Upper lobe of right lung (tissue), 1 donor: Measurements from ENCODE around the gene ZSWIM8. TPM values are rescaled to one million over a fixed set of nuclear protein-coding genes. Genes with fewer than 3 reads are reported as not detected.
A peak's percentile ranks its signal among the peaks of the same experiment; 100 is the strongest.

Experiments used
- ATAC-seq: fragments of 200-7000 bp; cut with Tn5 transposase; one replicate; pipeline ENCODE4 v1.9.1; 2020; ENCODE audit warnings: mild to moderate bottlenecking, moderate library complexity
- DNase-seq: peaks from one replicate; pipeline ENCODE4 v3.0.0-alpha.2; 2020
- H3K27ac ChIP-seq: fragments of 200-600 bp; one replicate; pipeline ENCODE4 v1.8.0; 2022
- H3K27me3 ChIP-seq: fragments of 200-600 bp; one replicate; pipeline ENCODE4 v1.8.0; 2022; ENCODE audit warnings: mild to moderate bottlenecking
- H3K36me3 ChIP-seq: fragments of 200-600 bp; one replicate; pipeline ENCODE4 v1.8.0; 2022
- H3K4me1 ChIP-seq: fragments of 200-600 bp; one replicate; pipeline ENCODE4 v1.8.0; 2022
- H3K4me3 ChIP-seq: fragments of 200-600 bp; one replicate; pipeline ENCODE4 v1.8.0; 2022; ENCODE audit warnings: mild to moderate bottlenecking
- H3K9me3 ChIP-seq: fragments of 200-600 bp; one replicate; pipeline ENCODE4 v1.8.0; 2022
- intact Hi-C: fragments of 100-400 bp; cut with DNase I; formaldehyde crosslinking; loops from one replicate; pipeline ENCODE4 v1.11.0; 2022
- total RNA-seq: library from RNA; stranded (reverse); fragmentation: NEBNext Ultra II Directional; extraction: Animal tissue kit (Norgen Biotek cat#: 25700); gene quantifications from one replicate; pipeline ENCODE4 v1.2.1, GENCODE V29; 2021
- TF ChIP-seq, protein P1 (sequence below): fragments of 200-600 bp; IDR thresholded peaks from one replicate; pipeline ENCODE4 v1.8.0; 2022; ENCODE audit warnings: antibody characterized with exemption
- donor health status: DM: no; HTN: yes; CAD: no; lungs with severe emphysema.

Gene ZSWIM8
- total RNA-seq, 1 donor from 2014 or later: 117 TPM

DNA sequence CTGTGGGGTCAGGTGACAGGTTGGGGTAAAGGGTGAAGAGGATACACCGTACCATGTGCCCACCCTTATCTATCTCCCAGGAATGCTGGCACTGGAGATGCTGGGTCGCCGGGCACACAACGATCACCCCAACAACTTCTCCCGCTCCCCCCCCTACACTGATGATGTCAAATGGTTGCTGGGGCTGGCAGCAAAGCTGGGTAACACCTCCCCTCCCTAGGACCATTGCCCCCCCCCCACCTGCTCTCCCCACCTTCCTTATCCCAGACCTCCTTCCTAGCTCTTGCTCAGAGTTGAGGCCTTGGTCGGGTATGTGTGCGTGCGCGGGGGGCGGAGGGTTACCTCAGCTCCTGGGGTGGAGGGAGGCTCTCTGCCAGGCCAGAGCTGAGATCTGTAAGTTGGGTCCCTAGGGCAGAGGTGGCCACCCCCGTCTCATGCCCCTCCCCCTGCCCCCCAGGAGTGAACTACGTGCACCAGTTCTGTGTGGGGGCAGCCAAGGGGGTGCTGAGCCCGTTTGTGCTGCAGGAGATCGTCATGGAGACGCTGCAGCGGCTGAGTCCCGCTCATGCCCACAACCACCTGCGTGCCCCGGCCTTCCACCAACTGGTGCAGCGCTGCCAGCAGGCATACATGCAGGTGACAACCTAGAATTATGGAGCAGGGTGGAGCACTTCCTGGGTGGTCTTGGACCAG lies 15.3 kb downstream of the ZSWIM8 start:
- Histone ChIP-seq H3K36me3 (peaks cover 98% of the 10 kb centered on the region), H3K27me3 (no peaks in the 10 kb centered on the region), H3K9me3 (no peaks in the 10 kb centered on the region), H3K4me1 (no peaks in the 10 kb centered on the region), H3K27ac (no peak overlapping the region), H3K4me3 (no peak overlapping the region)
- intact Hi-C loops: no loop called here
- ATAC-seq: peak; percentile 1
- DNase-seq: peak; percentile 45
- TF ChIP-seq, protein P1, sequence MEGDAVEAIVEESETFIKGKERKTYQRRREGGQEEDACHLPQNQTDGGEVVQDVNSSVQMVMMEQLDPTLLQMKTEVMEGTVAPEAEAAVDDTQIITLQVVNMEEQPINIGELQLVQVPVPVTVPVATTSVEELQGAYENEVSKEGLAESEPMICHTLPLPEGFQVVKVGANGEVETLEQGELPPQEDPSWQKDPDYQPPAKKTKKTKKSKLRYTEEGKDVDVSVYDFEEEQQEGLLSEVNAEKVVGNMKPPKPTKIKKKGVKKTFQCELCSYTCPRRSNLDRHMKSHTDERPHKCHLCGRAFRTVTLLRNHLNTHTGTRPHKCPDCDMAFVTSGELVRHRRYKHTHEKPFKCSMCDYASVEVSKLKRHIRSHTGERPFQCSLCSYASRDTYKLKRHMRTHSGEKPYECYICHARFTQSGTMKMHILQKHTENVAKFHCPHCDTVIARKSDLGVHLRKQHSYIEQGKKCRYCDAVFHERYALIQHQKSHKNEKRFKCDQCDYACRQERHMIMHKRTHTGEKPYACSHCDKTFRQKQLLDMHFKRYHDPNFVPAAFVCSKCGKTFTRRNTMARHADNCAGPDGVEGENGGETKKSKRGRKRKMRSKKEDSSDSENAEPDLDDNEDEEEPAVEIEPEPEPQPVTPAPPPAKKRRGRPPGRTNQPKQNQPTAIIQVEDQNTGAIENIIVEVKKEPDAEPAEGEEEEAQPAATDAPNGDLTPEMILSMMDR: no peak

DNA sequence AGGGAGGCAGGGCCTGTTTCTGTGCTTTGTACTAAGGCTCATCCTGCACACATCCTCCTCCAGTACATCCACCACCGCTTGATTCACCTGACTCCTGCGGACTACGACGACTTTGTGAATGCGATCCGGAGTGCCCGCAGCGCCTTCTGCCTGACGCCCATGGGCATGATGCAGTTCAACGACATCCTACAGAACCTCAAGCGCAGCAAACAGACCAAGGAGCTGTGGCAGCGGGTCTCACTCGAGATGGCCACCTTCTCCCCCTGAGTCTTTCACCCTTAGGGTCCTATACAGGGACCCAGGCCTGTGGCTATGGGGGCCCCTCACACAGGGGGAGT lies 15.8 kb downstream of the ZSWIM8 start:
- intact Hi-C loops: no loop called here
- H3K4me3 ChIP-seq: no peak overlapping the region
- DNase-seq (no peak), ATAC-seq (no peak)
- TF ChIP-seq, protein P1: no peak
- H3K9me3 ChIP-seq: no peaks in the 10 kb centered on the region
- H3K27me3 ChIP-seq: no peaks in the 10 kb centered on the region
- H3K36me3 ChIP-seq: peaks cover 98% of the 10 kb centered on the region
- H3K4me1 ChIP-seq: no peaks in the 10 kb centered on the region
- H3K27ac ChIP-seq: no peak overlapping the region

DNA sequence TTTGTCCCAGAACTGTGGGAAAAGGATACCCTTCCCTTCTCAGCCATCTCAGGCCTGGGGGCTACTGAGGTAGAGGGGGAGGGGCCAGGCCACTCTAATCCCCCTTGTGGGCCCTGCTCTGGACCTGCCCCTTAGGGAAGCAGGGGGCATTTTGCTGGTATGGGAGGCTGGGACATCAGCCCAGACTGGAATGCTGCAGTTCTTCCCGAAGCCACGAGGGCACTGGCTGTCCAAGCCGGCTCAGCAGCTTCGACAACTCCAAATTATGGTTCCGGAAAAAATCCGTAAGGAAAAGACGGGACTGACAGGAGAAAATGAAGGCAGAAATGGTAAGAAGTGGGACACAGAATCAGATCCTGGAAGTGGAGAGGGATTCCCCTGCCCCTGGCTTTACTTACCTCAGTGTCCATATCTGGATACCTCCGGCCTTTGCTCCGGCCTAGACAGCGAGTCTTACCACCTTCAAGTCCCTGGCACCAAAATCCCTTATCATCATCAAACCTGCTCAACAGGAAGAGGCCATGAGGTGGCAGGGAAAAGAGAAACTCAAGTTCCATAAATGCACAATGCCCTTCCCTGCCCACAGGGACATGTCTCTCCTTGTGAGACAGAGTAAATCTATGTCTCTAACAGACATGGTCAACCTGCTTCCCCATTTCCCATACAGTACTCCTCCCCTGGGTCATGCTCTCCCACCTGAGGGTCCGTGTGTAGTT lies 17.0 kb downstream of the ZSWIM8 start:
- no peak for DNase-seq
- no peak for ATAC-seq
- Histone ChIP-seq H3K27me3 (no peaks in the 10 kb centered on the region), H3K36me3 (peaks cover 98% of the 10 kb centered on the region), H3K4me3 (no peak overlapping the region), H3K9me3 (no peaks in the 10 kb centered on the region), H3K4me1 (peaks cover 3% of the 10 kb centered on the region), H3K27ac (no peak overlapping the region)
- intact Hi-C loops: no loop called here
- TF ChIP-seq, protein P1: no peak

DNA sequence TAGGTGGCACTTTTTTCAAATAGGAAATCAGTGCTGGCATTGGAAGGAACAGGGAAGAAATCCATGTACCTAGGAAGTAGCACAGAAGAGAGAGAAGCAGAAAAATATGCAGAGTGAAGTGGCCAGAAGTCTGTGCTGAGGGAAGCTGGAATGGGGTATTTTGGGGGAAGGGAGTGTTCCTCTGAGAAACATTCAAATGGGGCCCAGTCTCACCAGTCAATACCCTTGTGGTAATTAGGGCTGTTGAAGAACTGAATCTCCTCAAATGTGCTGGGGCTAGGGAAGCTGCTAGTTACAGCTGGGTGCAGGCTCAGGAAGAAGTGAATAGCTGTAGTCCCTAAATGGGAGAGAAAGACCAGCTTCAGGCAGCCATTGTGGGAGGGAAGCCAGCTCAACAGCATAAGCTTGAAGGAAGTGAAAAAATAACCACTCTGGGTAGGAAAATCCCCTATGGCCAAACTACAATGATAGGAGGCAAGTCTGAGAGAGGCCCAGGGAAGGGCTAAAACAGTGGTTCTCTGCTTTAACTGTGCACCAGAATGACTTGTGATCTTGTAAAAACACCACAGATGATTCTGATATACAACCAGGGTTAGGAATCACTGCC lies 18.4 kb downstream of the ZSWIM8 start:
- Histone ChIP-seq H3K4me1 (peaks cover 4% of the 10 kb centered on the region), H3K27ac (no peak overlapping the region), H3K4me3 (no peak overlapping the region), H3K27me3 (no peaks in the 10 kb centered on the region), H3K9me3 (no peaks in the 10 kb centered on the region), H3K36me3 (peaks cover 95% of the 10 kb centered on the region)
- DNase-seq (no peak), ATAC-seq (no peak)
- TF ChIP-seq, protein P1: no peak
- intact Hi-C loops: no loop called here

DNA sequence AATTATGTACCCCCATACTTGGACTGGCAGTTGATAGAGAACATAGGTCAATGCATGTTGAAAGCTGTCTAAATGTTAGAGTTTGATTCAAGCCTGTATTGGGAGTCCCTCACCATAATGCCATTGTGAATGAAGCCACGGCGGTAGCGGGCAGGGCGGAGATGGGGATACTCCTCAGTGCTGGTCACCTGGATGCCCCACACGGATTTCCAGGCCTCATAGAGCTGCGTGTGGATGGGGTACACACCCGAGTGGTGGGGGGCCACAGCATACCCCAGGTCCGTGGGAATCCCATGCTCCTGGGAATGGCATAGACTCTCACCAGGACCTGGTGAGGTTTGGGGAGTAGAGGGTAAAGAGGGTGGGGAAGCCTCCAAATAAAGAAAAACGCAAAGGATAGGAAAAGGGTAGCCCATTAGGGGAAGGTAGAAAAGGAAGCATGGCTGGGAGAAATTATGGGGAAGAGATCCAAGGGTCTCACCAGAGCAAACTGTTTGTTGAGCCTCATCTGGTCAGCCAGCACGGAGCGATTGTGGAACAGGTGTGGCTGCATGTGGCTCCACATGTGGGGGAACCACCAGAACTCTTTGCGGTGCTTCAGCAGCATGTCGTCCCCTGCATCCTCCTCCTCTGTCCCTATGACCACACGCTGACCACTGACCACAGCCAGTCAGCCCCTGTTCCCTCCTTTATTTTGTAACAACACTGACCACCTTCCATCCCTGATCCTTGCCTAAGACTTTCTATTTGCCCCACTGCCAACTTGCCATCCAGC lies 21.0 kb downstream of the ZSWIM8 start:
- H3K4me3 ChIP-seq: no peak overlapping the region
- TF ChIP-seq, protein P1: no peak
- no peaks in the 10 kb centered on the region for H3K9me3 ChIP-seq
- H3K27me3 ChIP-seq: no peaks in the 10 kb centered on the region
- peaks cover 70% of the 10 kb centered on the region for H3K36me3 ChIP-seq
- intact Hi-C loops: no loop called here
- ATAC-seq (no peak), DNase-seq (peak; percentile 47)
- no peak overlapping the region for H3K27ac ChIP-seq
- peaks cover 13% of the 10 kb centered on the region for H3K4me1 ChIP-seq
